Fibroblast of gingiva (primary cell): Measurements from ENCODE around the gene RSAD2.

Experiments used
- DNase-seq: peaks from one replicate; pipeline ENCODE4 v3.0.0-alpha.2; 2011; ENCODE audit warnings: low read depth

RSAD2 gene

GRCh38 chr2:6945087-6945813 lies 67.7 kb downstream of the RSAD2 start:
- no peak for DNase-seq

- no peak for DNase-seq
Measured at GRCh38 chr2:6945821-6946220, 68.2 kb downstream of the RSAD2 start.

GRCh38 chr2:6946722-6947121 lies 69.1 kb downstream of the RSAD2 start:
- peak; percentile 73 for DNase-seq
